ENCODE measurements around the gene TFIP11. TPM values are rescaled to one million over a fixed set of nuclear protein-coding genes. Genes with fewer than 3 reads are reported as not detected.

TFIP11 gene
- total and polyA plus RNA-seq, 2 of the 8 experiments (the other 6 are each of a cell fraction or from before 2014, with no cell fraction given): 18.1 to 28.3 TPM

MicroRNAs within 50 kb of the gene (microRNA counts, 767-probe panel; counts per million panel counts)
- microRNA hsa-miR-548j: 879 counts per million, percentile 95 among the panel's probes with 10 or more counts

Small RNA genes within 50 kb of the gene (microRNA-seq; reads per million reads assigned to microRNA genes)
- gene MIR548J (ENCODE audit: borderline microRNAs expressed in 2 of 2, borderline number of aligned reads in 2 of 2, borderline replicate concordance in 1 of 2): 2.1 to 4.5 reads per million in 2 experiments

Small RNA genes within 50 kb of the gene (small RNA-seq; reads per million reads assigned to genes)
- gene MIR548J (ENCODE audit: insufficient read depth): 31.6 reads per million, percentile 95 among the genes with 10 or more reads in this experiment

Other genes starting within 250 kb of the TFIP11 start
- gene ASPHD2, start 83.2 kb downstream of the TFIP11 start, total RNA-seq (2021; fragmentation: NEBNext Ultra II Directional; extraction: Animal tissue kit (Norgen Biotek cat#: 25700)): 11.0 and 11.1 TPM in 2 replicates
- 7.2 and 8.1 TPM in 2 replicates for gene ASPHD2, start 83.2 kb downstream of the TFIP11 start, polyA plus RNA-seq (2011; rRNA removed)
- gene HPS4, start 28.7 kb downstream of the TFIP11 start, total RNA-seq (2021; fragmentation: NEBNext Ultra II Directional; extraction: Animal tissue kit (Norgen Biotek cat#: 25700)): 32.9 and 35.2 TPM in 2 replicates
- gene HPS4, start 28.7 kb downstream of the TFIP11 start, polyA plus RNA-seq (2011; rRNA removed): 28.0 and 35.3 TPM in 2 replicates
- 25.3 and 26.3 TPM in 2 replicates for gene SRRD, start 28.6 kb downstream of the TFIP11 start, total RNA-seq (2021; fragmentation: NEBNext Ultra II Directional; extraction: Animal tissue kit (Norgen Biotek cat#: 25700))
- gene SRRD, start 28.6 kb downstream of the TFIP11 start, polyA plus RNA-seq (2011; rRNA removed): 9.9 and 17.1 TPM in 2 replicates
- gene TPST2, start 77.7 kb upstream of the TFIP11 start, total RNA-seq (2021; fragmentation: NEBNext Ultra II Directional; extraction: Animal tissue kit (Norgen Biotek cat#: 25700)): 58.8 and 62.1 TPM in 2 replicates
- 143 and 162 TPM in 2 replicates for gene TPST2, start 77.7 kb upstream of the TFIP11 start, polyA plus RNA-seq (2011; rRNA removed)
- 1.7 and 4.2 TPM in 2 replicates for gene CRYBB1, start 105.6 kb upstream of the TFIP11 start, total RNA-seq (2021; fragmentation: NEBNext Ultra II Directional; extraction: Animal tissue kit (Norgen Biotek cat#: 25700))
- gene CRYBB1, start 105.6 kb upstream of the TFIP11 start, polyA plus RNA-seq (2011; rRNA removed): 6.0 and 7.2 TPM in 2 replicates
- 0.67 and 1.5 TPM in 2 replicates for gene CRYBA4, start 109.5 kb upstream of the TFIP11 start, total RNA-seq (2021; fragmentation: NEBNext Ultra II Directional; extraction: Animal tissue kit (Norgen Biotek cat#: 25700))
- 2.2 and 3.1 TPM in 2 replicates for gene CRYBA4, start 109.5 kb upstream of the TFIP11 start, polyA plus RNA-seq (2011; rRNA removed)
- gene MIAT, start 145.1 kb upstream of the TFIP11 start, total RNA-seq (2021; fragmentation: NEBNext Ultra II Directional; extraction: Animal tissue kit (Norgen Biotek cat#: 25700)): 33.8 and 36.0 TPM in 2 replicates
- gene MIAT, start 145.1 kb upstream of the TFIP11 start, polyA plus RNA-seq (2011; rRNA removed): 27.6 and 38.3 TPM in 2 replicates